Upper lobe of left lung (tissue), 4 donors: ENCODE results near the gene ATG2B.

Experiments
- EP300 ChIP-seq, 4 donors: sonication (generic); formaldehyde crosslinking; IDR thresholded peaks; one replicate each; pipeline ENCODE4 v1.5.1; 2017; ENCODE audit warnings: antibody characterized with exemption in 4 of 4, control low read depth in 2 of 4
- POLR2A ChIP-seq, 4 donors: fragments of 450-650 bp; IDR thresholded peaks; one replicate each; pipeline ENCODE4 v1.5.1; 2016 to 2017; ENCODE audit warnings: antibody characterized with exemption in 4 of 4, mild to moderate bottlenecking in 2 of 4
- TF ChIP-seq, protein P1 (sequence below), 6 experiments: fragments of 450-650 bp in 4 of 6; fragments of 200-600 bp in 2 of 6; sonication (generic) in 2 of 6; IDR thresholded peaks; one replicate each; pipeline ENCODE4 v1.5.1; 2016 to 2019; ENCODE audit warnings: antibody characterized with exemption in 6 of 6

DNA sequence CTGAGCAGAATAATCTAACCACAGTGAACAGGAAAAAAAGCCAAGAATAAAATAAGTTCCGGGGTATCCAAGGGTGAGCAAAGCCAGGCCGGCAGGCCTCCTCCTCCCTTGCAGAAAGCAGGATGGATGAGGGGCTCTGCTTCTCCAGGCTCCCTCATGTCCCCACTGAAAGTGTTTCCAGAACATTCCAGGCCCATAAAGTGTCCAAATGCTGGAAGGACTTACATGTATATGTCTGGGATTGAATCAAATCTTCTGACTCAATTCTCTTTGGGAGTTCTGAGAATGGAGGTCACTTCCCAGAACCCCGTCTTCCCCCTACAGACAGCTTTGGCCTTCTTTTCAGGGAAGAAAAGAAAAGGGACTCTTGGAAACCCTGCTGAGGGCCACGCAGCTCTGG is 132.1 kb downstream of the ATG2B start:
- TF ChIP-seq, protein P1, sequence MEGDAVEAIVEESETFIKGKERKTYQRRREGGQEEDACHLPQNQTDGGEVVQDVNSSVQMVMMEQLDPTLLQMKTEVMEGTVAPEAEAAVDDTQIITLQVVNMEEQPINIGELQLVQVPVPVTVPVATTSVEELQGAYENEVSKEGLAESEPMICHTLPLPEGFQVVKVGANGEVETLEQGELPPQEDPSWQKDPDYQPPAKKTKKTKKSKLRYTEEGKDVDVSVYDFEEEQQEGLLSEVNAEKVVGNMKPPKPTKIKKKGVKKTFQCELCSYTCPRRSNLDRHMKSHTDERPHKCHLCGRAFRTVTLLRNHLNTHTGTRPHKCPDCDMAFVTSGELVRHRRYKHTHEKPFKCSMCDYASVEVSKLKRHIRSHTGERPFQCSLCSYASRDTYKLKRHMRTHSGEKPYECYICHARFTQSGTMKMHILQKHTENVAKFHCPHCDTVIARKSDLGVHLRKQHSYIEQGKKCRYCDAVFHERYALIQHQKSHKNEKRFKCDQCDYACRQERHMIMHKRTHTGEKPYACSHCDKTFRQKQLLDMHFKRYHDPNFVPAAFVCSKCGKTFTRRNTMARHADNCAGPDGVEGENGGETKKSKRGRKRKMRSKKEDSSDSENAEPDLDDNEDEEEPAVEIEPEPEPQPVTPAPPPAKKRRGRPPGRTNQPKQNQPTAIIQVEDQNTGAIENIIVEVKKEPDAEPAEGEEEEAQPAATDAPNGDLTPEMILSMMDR (IDR thresholded peaks at IDR 0.05), result no peak
- TF ChIP-seq POLR2A (IDR thresholded peaks at IDR 0.05), result no peak
- TF ChIP-seq EP300 (IDR thresholded peaks at IDR 0.05), result no peak
